Nephron progenitor cell (in vitro differentiated cells): ENCODE data around the gene USP11.
A peak's percentile ranks its signal among the peaks of the same experiment; 100 is the strongest.
"Not testable (repeated sequence)": the region's sequence is repeated elsewhere in the genome, so short reads cannot be mapped to it uniquely, and the experiment has no call there.

Source experiments
- DNase-seq: peaks from one replicate; pipeline ENCODE4 v3.0.0; 2021
- H3K27ac Mint-ChIP-seq: 2 replicates; pipeline ENCODE4 v1.8.0; 2021; ENCODE audit warnings: mild to moderate bottlenecking, moderate library complexity, mixed read lengths
- H3K27me3 Mint-ChIP-seq: 2 replicates; pipeline ENCODE4 v1.8.0; 2021; ENCODE audit warnings: mild to moderate bottlenecking, low read depth, mixed read lengths; ENCODE audit not compliant: poor library complexity
- H3K36me3 Mint-ChIP-seq: 2 replicates; pipeline ENCODE4 v1.8.0; 2021; ENCODE audit warnings: low read depth, mixed read lengths
- H3K4me1 Mint-ChIP-seq: 2 replicates; pipeline ENCODE4 v1.8.0; 2021; ENCODE audit warnings: mixed read lengths
- H3K4me3 Mint-ChIP-seq: 2 replicates; pipeline ENCODE4 v1.8.0; 2021; ENCODE audit warnings: mild to moderate bottlenecking, moderate library complexity, mixed read lengths
- H3K9me3 Mint-ChIP-seq: 2 replicates; pipeline ENCODE4 v1.8.0; 2021; ENCODE audit warnings: mild to moderate bottlenecking, moderate library complexity, mixed read lengths
- TF ChIP-seq, protein P1 (sequence below): fragments of 200-600 bp; sonication (generic); IDR thresholded peaks from 2 replicates; pipeline ENCODE4 v1.5.0; 2021; ENCODE audit warnings: antibody characterized with exemption

USP11 gene

GRCh38 chrX:47247206-47247998 lies 14.6 kb downstream of the USP11 start:
- Mint-ChIP-seq H3K36me3 (peaks cover 60% of the 10 kb centered on the region), H3K27ac (peak overlapping the region; percentile 95), H3K27me3 (peaks cover 3% of the 10 kb centered on the region), H3K4me3 (no peak overlapping the region), H3K9me3 (peaks cover 4% of the 10 kb centered on the region), H3K4me1 (peaks cover 16% of the 10 kb centered on the region)
- TF ChIP-seq, protein P1, sequence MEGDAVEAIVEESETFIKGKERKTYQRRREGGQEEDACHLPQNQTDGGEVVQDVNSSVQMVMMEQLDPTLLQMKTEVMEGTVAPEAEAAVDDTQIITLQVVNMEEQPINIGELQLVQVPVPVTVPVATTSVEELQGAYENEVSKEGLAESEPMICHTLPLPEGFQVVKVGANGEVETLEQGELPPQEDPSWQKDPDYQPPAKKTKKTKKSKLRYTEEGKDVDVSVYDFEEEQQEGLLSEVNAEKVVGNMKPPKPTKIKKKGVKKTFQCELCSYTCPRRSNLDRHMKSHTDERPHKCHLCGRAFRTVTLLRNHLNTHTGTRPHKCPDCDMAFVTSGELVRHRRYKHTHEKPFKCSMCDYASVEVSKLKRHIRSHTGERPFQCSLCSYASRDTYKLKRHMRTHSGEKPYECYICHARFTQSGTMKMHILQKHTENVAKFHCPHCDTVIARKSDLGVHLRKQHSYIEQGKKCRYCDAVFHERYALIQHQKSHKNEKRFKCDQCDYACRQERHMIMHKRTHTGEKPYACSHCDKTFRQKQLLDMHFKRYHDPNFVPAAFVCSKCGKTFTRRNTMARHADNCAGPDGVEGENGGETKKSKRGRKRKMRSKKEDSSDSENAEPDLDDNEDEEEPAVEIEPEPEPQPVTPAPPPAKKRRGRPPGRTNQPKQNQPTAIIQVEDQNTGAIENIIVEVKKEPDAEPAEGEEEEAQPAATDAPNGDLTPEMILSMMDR = no peak
- no peak for DNase-seq

- Mint-ChIP-seq H3K27me3 (peaks cover 3% of the 10 kb centered on the region), H3K27ac (peak overlapping the region; percentile 95), H3K4me1 (peaks cover 16% of the 10 kb centered on the region), H3K9me3 (peaks cover 5% of the 10 kb centered on the region), H3K36me3 (peaks cover 56% of the 10 kb centered on the region), H3K4me3 (no peak overlapping the region)
- TF ChIP-seq, protein P1 = no peak
- no peak for DNase-seq
These were observed 15.2 kb downstream of the USP11 start for GRCh38 chrX:47247999-47248320.

GRCh38 chrX:47248576-47248975 lies 15.8 kb downstream of the USP11 start:
- peaks cover 7% of the 10 kb centered on the region for H3K9me3 Mint-ChIP-seq
- H3K27me3 Mint-ChIP-seq = peaks cover 3% of the 10 kb centered on the region
- H3K27ac Mint-ChIP-seq = peak overlapping the region; percentile 95
- TF ChIP-seq, protein P1 = no peak
- H3K36me3 Mint-ChIP-seq = peaks cover 53% of the 10 kb centered on the region
- DNase-seq = no peak
- H3K4me1 Mint-ChIP-seq = peaks cover 16% of the 10 kb centered on the region
- H3K4me3 Mint-ChIP-seq = no peak overlapping the region

GRCh38 chrX:47250017-47250347 lies 17.2 kb downstream of the USP11 start:
- peaks cover 16% of the 10 kb centered on the region for H3K4me1 Mint-ChIP-seq
- H3K9me3 Mint-ChIP-seq = peaks cover 19% of the 10 kb centered on the region
- TF ChIP-seq, protein P1 = no peak
- no peak for DNase-seq
- peaks cover 40% of the 10 kb centered on the region for H3K36me3 Mint-ChIP-seq
- no peak overlapping the region for H3K27ac Mint-ChIP-seq
- H3K4me3 Mint-ChIP-seq = no peak overlapping the region
- H3K27me3 Mint-ChIP-seq = peaks cover 9% of the 10 kb centered on the region

GRCh38 chrX:47257620-47258019 lies 24.8 kb downstream of the USP11 start:
- not testable (repeated sequence) for H3K4me1 Mint-ChIP-seq, H3K27ac Mint-ChIP-seq, H3K36me3 Mint-ChIP-seq, H3K4me3 Mint-ChIP-seq, DNase-seq, H3K27me3 Mint-ChIP-seq
- H3K9me3 Mint-ChIP-seq = peaks cover 61% of the 10 kb centered on the region

DNA sequence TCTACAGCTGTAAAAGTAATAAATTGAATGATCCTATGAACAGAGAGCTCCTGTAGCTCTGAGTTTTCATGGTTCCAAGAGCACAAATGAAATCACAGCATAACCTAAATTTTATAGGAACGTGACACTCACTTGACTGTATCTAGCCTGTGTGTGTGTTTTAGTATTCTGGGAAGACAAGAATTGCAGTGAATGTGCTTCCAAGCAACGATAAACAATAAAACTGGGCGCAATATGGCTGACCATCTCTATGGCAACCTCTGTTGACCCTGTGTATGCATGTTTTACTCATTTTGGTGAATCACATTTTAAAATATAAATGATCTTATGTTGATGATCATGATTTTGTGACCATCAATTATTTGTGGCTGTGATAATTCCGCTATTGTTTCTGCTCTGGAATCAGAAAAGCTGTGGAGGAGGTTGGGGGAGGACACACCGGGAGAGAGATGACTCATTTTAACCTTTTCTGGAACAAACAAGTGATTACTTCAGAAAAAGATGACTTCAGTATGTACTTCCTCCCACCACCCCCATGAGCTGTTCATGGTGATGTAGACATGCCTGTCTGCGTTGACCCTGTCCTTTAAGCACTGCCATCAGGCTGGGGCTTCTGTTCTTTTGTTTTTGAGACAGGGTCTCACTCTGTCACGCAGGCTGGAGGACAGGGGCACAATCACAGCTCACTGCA lies 31.8 kb downstream of the USP11 start:
- Mint-ChIP-seq H3K4me3 (no peak overlapping the region), H3K27ac (no peak overlapping the region), H3K36me3 (no peaks in the 10 kb centered on the region), H3K9me3 (peaks cover 32% of the 10 kb centered on the region), H3K27me3 (peaks cover 6% of the 10 kb centered on the region), H3K4me1 (peaks cover 8% of the 10 kb centered on the region)
- no peak for DNase-seq
- TF ChIP-seq, protein P1 = no peak
